Ovary (tissue), 9 donors: ENCODE results near the gene MMD. TPM values are rescaled to one million over a fixed set of nuclear protein-coding genes. Genes with fewer than 3 reads are reported as not detected.

Experiments used
- DNase-seq, 5 donors: peaks; one replicate each; pipeline ENCODE4 v3.0.0-alpha.2; 2019 to 2020
- H3K27ac ChIP-seq, 2 donors: fragments of 200-600 bp; one replicate each; pipeline versions ENCODE4 v1.5.1 to v1.8.0; 2019 to 2022
- H3K27me3 ChIP-seq: fragments of 200-600 bp; one replicate; pipeline ENCODE4 v1.8.0; 2022
- H3K36me3 ChIP-seq: fragments of 200-600 bp; sonication (generic); one replicate; pipeline ENCODE4 v1.5.1; 2019
- H3K4me1 ChIP-seq: one replicate; pipeline ENCODE4 v1.8.1; 2013; ENCODE audit warnings: mild to moderate bottlenecking, moderate library complexity; ENCODE audit not compliant: insufficient read depth
- H3K4me3 ChIP-seq: fragments of 200-600 bp; sonication (generic); one replicate; pipeline ENCODE4 v1.5.1; 2017
- H3K9me3 ChIP-seq, 2 donors: fragments of 200-600 bp in 1 of 2; sonication (generic) in 1 of 2; one replicate each; pipeline versions ENCODE4 v1.5.1 to v1.8.1; 2013 to 2019; ENCODE audit warnings: mild to moderate bottlenecking in 1 of 2, moderate library complexity in 1 of 2
- CTCF ChIP-seq, 3 donors: fragments of 450-650 bp in 2 of 3; fragments of 200-600 bp in 1 of 3; IDR thresholded peaks; one replicate each; pipeline versions ENCODE4 v1.5.1 to v1.8.0; 2016 to 2022; ENCODE audit warnings: antibody characterized with exemption in 3 of 3, mild to moderate bottlenecking in 1 of 3
- EP300 ChIP-seq: sonication (generic); formaldehyde crosslinking; IDR thresholded peaks from one replicate; pipeline ENCODE4 v1.6.1; 2017; ENCODE audit warnings: antibody characterized with exemption
- POLR2A ChIP-seq: fragments of 450-650 bp; IDR thresholded peaks from one replicate; pipeline ENCODE4 v1.6.1; 2017; ENCODE audit warnings: antibody characterized with exemption, mild to moderate bottlenecking, moderate library complexity
- WGBS, 3 donors: extraction: QIAGEN DNeasy Blood & Tissue Kit in 1 of 3; methylation state at CpG; one replicate each; pipeline versions ENCODE4 v1.1.5 to v1.1.7; 2013 to 2017; 5-methylcytosine and 5-hydroxymethylcytosine counted together
- intact Hi-C, 4 donors: fragments of 100-400 bp; cut with DNase I; formaldehyde crosslinking; loops; one replicate each; pipeline versions ENCODE4 v1.11.0 to v1.15.1; 2022 to 2023
- polyA plus RNA-seq, 2 donors: library from polyadenylated mRNA; stranded (reverse); fragments of 200-250 nt in 1 of 2; fragments of 350-450 nt in 1 of 2; fragmentation: Illumina TruSeq in 1 of 2; extraction: RNeasy Lipid Tissue Mini Kit (QIAGEN cat#74804) in 1 of 2; gene quantifications; one replicate each; pipeline ENCODE4 v1.2.3, GENCODE V29; 2013 to 2014
- total RNA-seq, 7 donors: library from RNA; depleted of rRNA in 2 of 7; stranded (reverse); fragments of >200 nt in 2 of 7; fragmentation: NEBNext Ultra II Directional in 3 of 7; extraction: Animal tissue kit (Norgen Biotek cat#: 25700) in 3 of 7; gene quantifications; one replicate each; pipeline versions ENCODE4 v1.1.0 to v1.2.4, GENCODE V29; 2016 to 2023
- donor health status: DM: no; HTN: no; CAD: no; lungs with moderate emphysema.
- donor health status: DM: no; HTN: no; CAD: no.
- donor health status: Bipolar disorder and iron deficiency.
- donor health status: DM: yes; HTN: yes; CAD: no.
- donor health status: DM: no; HTN: no; CAD: no.
- donor health status: DM: yes; HTN: yes; CAD: no.

MMD gene
- total and polyA plus RNA-seq, 9 donors, result 5.0 to 11.0 (median 6.7) TPM

GRCh38 chr17:55402374-55402773, 19.3 kb downstream of the MMD start:
- Histone ChIP-seq H3K36me3 (no peaks in the 10 kb centered on the region), H3K4me1 (no peaks in the 10 kb centered on the region), H3K27me3 (no peaks in the 10 kb centered on the region), H3K9me3 (no peaks in the 10 kb centered on the region), H3K27ac (no peak overlapping the region), H3K4me3 (no peak overlapping the region)
- intact Hi-C loops, result no loop called here
- no peak for DNase-seq
- 83 to 89% (median 85%) methylated on average over 4 of the region's 4 CpGs for WGBS, 3 donors
- TF ChIP-seq POLR2A (no peak), EP300 (no peak), CTCF (IDR thresholded peaks at IDR 0.05) (no peak)

- 62 to 71% (median 63%) methylated on average over 5 of the region's 5 CpGs for WGBS, 3 donors
- no peaks in the 10 kb centered on the region for H3K27me3 ChIP-seq
- no peaks in the 10 kb centered on the region for H3K4me1 ChIP-seq
- no peaks in the 10 kb centered on the region for H3K36me3 ChIP-seq
- intact Hi-C loops, result no loop called here
- no peak overlapping the region for H3K4me3 ChIP-seq
- no peak overlapping the region for H3K27ac ChIP-seq
- DNase-seq, result no peak
- no peaks in the 10 kb centered on the region for H3K9me3 ChIP-seq
- TF ChIP-seq CTCF (IDR thresholded peaks at IDR 0.05) (no peak), EP300 (no peak), POLR2A (no peak)
These were observed 22.9 kb downstream of the MMD start for GRCh38 chr17:55398689-55399088.

- H3K4me3 ChIP-seq, result no peak overlapping the region
- no peak for TF ChIP-seq POLR2A
- no peak for TF ChIP-seq EP300
- no peak for TF ChIP-seq CTCF (IDR thresholded peaks at IDR 0.05)
- H3K27me3 ChIP-seq, result no peaks in the 10 kb centered on the region
- H3K4me1 ChIP-seq, result no peaks in the 10 kb centered on the region
- no peak for DNase-seq
- no peaks in the 10 kb centered on the region for H3K36me3 ChIP-seq
- WGBS, 3 donors, result 90 to 95% (median 93%) methylated on average over 5 of the region's 5 CpGs
- no peak overlapping the region for H3K27ac ChIP-seq
- no peaks in the 10 kb centered on the region for H3K9me3 ChIP-seq
- intact Hi-C loops, result no loop called here
These were observed 25.7 kb downstream of the MMD start for GRCh38 chr17:55395803-55396505.

- Histone ChIP-seq H3K4me3 (no peak overlapping the region), H3K36me3 (no peaks in the 10 kb centered on the region), H3K4me1 (no peaks in the 10 kb centered on the region), H3K27me3 (no peaks in the 10 kb centered on the region), H3K9me3 (no peaks in the 10 kb centered on the region), H3K27ac (no peak overlapping the region)
- TF ChIP-seq EP300, result no peak
- TF ChIP-seq CTCF (IDR thresholded peaks at IDR 0.05), result no peak
- no peak for TF ChIP-seq POLR2A
- WGBS, 3 donors, result 70 to 74% (median 74%) methylated on average over 6 of the region's 6 CpGs
- intact Hi-C loops, result no loop called here
- DNase-seq, result no peak
These were observed 27.1 kb downstream of the MMD start for GRCh38 chr17:55394357-55395021.
